Measurements from ENCODE around the gene USP36. TPM values are rescaled to one million over a fixed set of nuclear protein-coding genes. Genes with fewer than 3 reads are reported as not detected.

USP36 gene
- polyA plus RNA-seq, 12 donors: 27.5 to 43.3 (median 30.5) TPM; not detected in 1

Other genes starting within 250 kb of the USP36 start
- 10 to 100 TPM in 11 of 12 donors, not detected in 1; 18.7 to 48.9 (median 24.0) TPM for gene CYTH1, start 58.5 kb downstream of the USP36 start, polyA plus RNA-seq (ENCODE audit: insufficient read length in 12 of 12)
- gene CEP295NL, start 62.4 kb upstream of the USP36 start, polyA plus RNA-seq (ENCODE audit: insufficient read length in 12 of 12): under 1 TPM in 8 of 12 donors, not detected in 4; 0.09 to 0.65 (median 0.35) TPM
- gene TIMP2, start 84.6 kb upstream of the USP36 start, polyA plus RNA-seq (ENCODE audit: insufficient read length in 12 of 12): 100 to 1,000 TPM in 11 of 12 donors, not detected in 1; 170 to 334 (median 201) TPM
- gene LGALS3BP, start 139.1 kb upstream of the USP36 start, polyA plus RNA-seq (ENCODE audit: insufficient read length in 12 of 12): 10 to 100 TPM in 11 of 12 donors, not detected in 1; 43.2 to 67.4 (median 44.9) TPM
- 10 to 100 TPM in 11 of 12 donors, not detected in 1; 20.7 to 33.6 (median 26.8) TPM for gene CANT1, start 168.9 kb upstream of the USP36 start, polyA plus RNA-seq (ENCODE audit: insufficient read length in 12 of 12)
- gene C1QTNF1, start 183.4 kb upstream of the USP36 start, polyA plus RNA-seq (ENCODE audit: insufficient read length in 12 of 12): 10 to 100 TPM in 2 of 12 donors, 1 to 10 TPM in 8, not detected in 2; 2.9 to 16.4 (median 5.3) TPM
- gene ENGASE, start 234.0 kb upstream of the USP36 start, polyA plus RNA-seq (ENCODE audit: insufficient read length in 12 of 12): 10 to 100 TPM in 11 of 12 donors, not detected in 1; 12.5 to 30.6 (median 16.5) TPM

All from muscle of arm (tissue), 12 donors.